HepG2 (cell line): ENCODE results near the gene ATP13A1. TPM values are rescaled to one million over a fixed set of nuclear protein-coding genes. Genes with fewer than 3 reads are reported as not detected.

Experiments used
- ATAC-seq: fragments of 200-7000 bp; cut with Tn5 transposase; 3 replicates; pipeline ENCODE4 v1.9.1; 2020; ENCODE audit warnings: mild to moderate bottlenecking, moderate library complexity
- BruUV-seq: library from RNA; stranded (reverse); fragments of 400-500 nt; replicated peaks from 2 replicates; lab custom pipeline; 2021; lab: Mats Ljungman, UMichigan
- CTCF ChIA-PET: fragments of 300-600 bp; formaldehyde crosslinking; extraction: SDS; loops from one replicate; lab custom pipeline; 2021; ENCODE audit warnings: low total read pairs, inconsistent platforms, low intra/inter-chr PET ratio; lab: Yijun Ruan, JAX
- POLR2A ChIA-PET: fragments of 350-600 bp; sonication (Branson Sonifier 250); formaldehyde crosslinking; loops from one replicate; lab custom pipeline; 2020; ENCODE audit warnings: antibody characterized with exemption, inconsistent platforms; lab: Yijun Ruan, JAX
- DNase-seq: peaks from one replicate; pipeline ENCODE4 v3.0.0-alpha.2; 2015; ENCODE audit warnings: low spot score
- FAIRE-seq: peaks from 3 replicates; lab custom pipeline; 2011; peaks lifted over from hg19 to GRCh38; lab: Jason Lieb, UNC
- H2AFZ ChIP-seq: one replicate; pipeline ENCODE4 v1.6.1; 2011; ENCODE audit warnings: low read length, inconsistent platforms
- H3K27ac ChIP-seq: fragments of 300-600 bp; 3 replicates; pipeline ENCODE4 v1.8.0; 2011; ENCODE audit warnings: mixed run types, mild to moderate bottlenecking, mixed read lengths, low read length, inconsistent platforms; ENCODE audit not compliant: insufficient read depth; ENCODE audit errors: extremely low read length
- H3K27me3 ChIP-seq, 2 experiments: fragments of 200-600 bp in 1 of 2; 2 replicates in 1 of 2; 3 replicates in 1 of 2; pipeline versions ENCODE4 v1.6.0 to v1.8.0; 2011; ENCODE audit warnings: low read length in 2 of 2, mild to moderate bottlenecking in 2 of 2, moderate library complexity in 2 of 2, inconsistent platforms in 1 of 2; ENCODE audit not compliant: insufficient read depth in 2 of 2, control insufficient read depth in 1 of 2
- H3K36me3 ChIP-seq, 2 experiments: fragments of 200-600 bp in 1 of 2; replicated peaks in 1 of 2; 2 replicates in 1 of 2; 3 replicates in 1 of 2; pipeline versions ENCODE4 v1.5.1 to v1.8.0; 2011; ENCODE audit warnings: low read length in 2 of 2, inconsistent platforms in 1 of 2; ENCODE audit not compliant: insufficient read depth in 2 of 2, control insufficient read depth in 1 of 2
- H3K4me1 ChIP-seq: 2 replicates; pipeline ENCODE4 v1.5.1; 2012; ENCODE audit warnings: low read length, inconsistent platforms; ENCODE audit not compliant: insufficient read depth
- H3K4me2 ChIP-seq: 2 replicates; pipeline ENCODE4 v1.6.0; 2011; ENCODE audit warnings: low read depth, low read length, inconsistent platforms
- H3K4me3 ChIP-seq, 3 experiments: fragments of 200-600 bp in 1 of 3; sonication (generic), shearing (Covaris generic) in 1 of 3; replicated peaks in 1 of 3; 2 replicates each; pipeline ENCODE4 v1.5.1; 2011 to 2016; ENCODE audit warnings: low read length in 3 of 3, inconsistent platforms in 2 of 3, low read depth in 2 of 3, mild to moderate bottlenecking in 2 of 3, control low read depth in 1 of 3, mixed read lengths in 1 of 3; ENCODE audit not compliant: insufficient read depth in 1 of 3
- H3K79me2 ChIP-seq: one replicate; pipeline ENCODE4 v1.6.1; 2011; ENCODE audit warnings: low read length, inconsistent platforms; ENCODE audit not compliant: insufficient read depth
- H3K9ac ChIP-seq: 2 replicates; pipeline ENCODE4 v1.6.0; 2011; ENCODE audit warnings: mild to moderate bottlenecking, low read depth, low read length, inconsistent platforms; ENCODE audit not compliant: insufficient read depth
- H3K9me3 ChIP-seq: 2 replicates; pipeline ENCODE4 v1.5.1; 2012; ENCODE audit warnings: mild to moderate bottlenecking, low read length
- H4K20me1 ChIP-seq: 2 replicates; pipeline ENCODE4 v1.6.0; 2011; ENCODE audit warnings: inconsistent platforms, mild to moderate bottlenecking, low read length, moderate library complexity; ENCODE audit not compliant: insufficient read depth
- ATF1 ChIP-seq: IDR thresholded peaks from 2 replicates; pipeline ENCODE4 v1.6.1; 2016; ENCODE audit warnings: mild to moderate bottlenecking, control low read depth
- FOSL2 ChIP-seq: sonication (generic); formaldehyde crosslinking; IDR thresholded peaks from 2 replicates; pipeline ENCODE4 v1.4.0; 2020; ENCODE audit warnings: missing genetic modification reagents
- GPN1 ChIP-seq: sonication (generic); formaldehyde crosslinking; IDR thresholded peaks from 2 replicates; pipeline ENCODE4 v1.5.1; 2020; ENCODE audit warnings: missing genetic modification reagents, borderline replicate concordance
- IRF1 ChIP-seq: sonication (generic); formaldehyde crosslinking; IDR thresholded peaks from 2 replicates; pipeline ENCODE4 v1.4.0; 2020; ENCODE audit warnings: low read depth, mild to moderate bottlenecking, missing genetic modification reagents
- KLF16 ChIP-seq, 2 experiments: sonication (generic) in 1 of 2; formaldehyde crosslinking in 1 of 2; IDR thresholded peaks; 2 replicates each; pipeline versions ENCODE4 v1.6.1 to v1.8.0; 2016 to 2023; ENCODE audit warnings: missing genetic modification reagents in 2 of 2, missing compliant biosample characterization in 1 of 2
- POLR2A ChIP-seq, 2 experiments: IDR thresholded peaks; 2 replicates each; pipeline ENCODE4 v1.6.1; 2011; ENCODE audit warnings: low read depth in 2 of 2, low read length in 2 of 2, mild to moderate bottlenecking in 1 of 2, moderate library complexity in 1 of 2; ENCODE audit not compliant: insufficient read depth in 1 of 2
- RORA ChIP-seq: sonication (generic); formaldehyde crosslinking; IDR thresholded peaks from 2 replicates; pipeline ENCODE4 v1.5.0; 2020; ENCODE audit warnings: mild to moderate bottlenecking, missing genetic modification reagents, moderate library complexity
- ZBTB4 ChIP-seq: sonication (generic); formaldehyde crosslinking; IDR thresholded peaks from 2 replicates; pipeline ENCODE4 v1.4.0; 2020; ENCODE audit warnings: missing genetic modification reagents, mild to moderate bottlenecking, borderline replicate concordance
- ZFP1 ChIP-seq: IDR thresholded peaks from 2 replicates; pipeline ENCODE4 v1.6.1; 2016
- ZIK1 ChIP-seq: sonication (generic); formaldehyde crosslinking; IDR thresholded peaks from 2 replicates; pipeline ENCODE4 v1.5.0; 2020; ENCODE audit warnings: mild to moderate bottlenecking, low read depth, missing genetic modification reagents, borderline replicate concordance
- ZNF326 ChIP-seq: sonication (generic); formaldehyde crosslinking; IDR thresholded peaks from 2 replicates; pipeline ENCODE4 v1.4.0; 2020; ENCODE audit warnings: missing genetic modification reagents, borderline replicate concordance
- ZNF513 ChIP-seq: sonication (generic); formaldehyde crosslinking; conservative IDR thresholded peaks from 2 replicates; pipeline ENCODE4 v1.5.0; 2020; ENCODE audit warnings: missing genetic modification reagents
- ZNF572 ChIP-seq: sonication (generic); formaldehyde crosslinking; IDR thresholded peaks from 2 replicates; pipeline ENCODE4 v1.5.1; 2020; ENCODE audit warnings: mild to moderate bottlenecking, missing genetic modification reagents
- ZNF746 ChIP-seq: sonication (generic); formaldehyde crosslinking; IDR thresholded peaks from 2 replicates; pipeline ENCODE4 v1.8.0; 2022; ENCODE audit warnings: mild to moderate bottlenecking, missing genetic modification reagents
- WGBS: methylation state at CpG from one replicate; pipeline ENCODE4 v1.1.6; 2017; ENCODE audit warnings: low lambda C conversion rate; 5-methylcytosine and 5-hydroxymethylcytosine counted together
- in situ Hi-C: cut with HindIII; loops from 2 replicates; pipeline ENCODE4 v1.10.0; 2017; ENCODE audit warnings: low pct_unique_long_range_greater_than_20kb; ENCODE audit not compliant: extremely low pct_ligation_motif_present
- intact Hi-C: fragments of 100-400 bp; cut with micrococcal nuclease; formaldehyde crosslinking; loops from one replicate; pipeline ENCODE4 v1.10.0; 2022; ENCODE audit not compliant: unreplicated experiment
- polyA plus RNA-seq, 8 experiments: library from polyadenylated mRNA; depleted of rRNA in 3 of 8; stranded (reverse) in 7 of 8; unstranded in 1 of 8; fragments of >200 nt; fragmentation: Illumina TruSeq in 4 of 8; extraction: Trizol in 4 of 8; gene quantifications; 2 replicates each; pipeline versions ENCODE4 v1.2.1 to v1.2.3, GENCODE V29; 2011 to 2016; ENCODE audit warnings: low read depth in 4 of 8, missing spikeins in 1 of 8, mixed read lengths in 1 of 8; ENCODE audit not compliant: insufficient read depth in 1 of 8
- total RNA-seq, 5 experiments: library from RNA; depleted of rRNA; stranded (reverse); fragments of >200 nt; fragmentation: Illumina TruSeq; extraction: Trizol; gene quantifications; 2 replicates each; pipeline ENCODE4 v1.2.3, GENCODE V29; 2016; ENCODE audit warnings: low read depth in 1 of 5

ATP13A1 gene
- total and polyA plus RNA-seq, 2 of the 13 experiments (the other 11 are each of a cell fraction or from before 2014, with no cell fraction given), result 23.2 to 41.7 TPM

GRCh38 chr19:19627621-19628500 is 35.6 kb downstream of the ATP13A1 start, which contains the start of gene LPAR2:
Gene LPAR2 (minus strand): TSS chr19:19628220. CDS start chr19:19627275, 945 bp downstream.
- Histone ChIP-seq H3K9ac (no peak within 1 kb of the TSS), H3K4me2 (no peak within 1 kb of the TSS), H3K79me2 (no peaks in the 10 kb centered on the region), H3K4me3 (no peak within 1 kb of the TSS), H3K27me3 (no peaks in the 10 kb centered on the region), H3K9me3 (no peaks in the 10 kb centered on the region), H3K27ac (no peak within 1 kb of the TSS), H4K20me1 (no peaks in the 10 kb centered on the region), H3K4me1 (no peaks in the 10 kb centered on the region), H2AFZ (no peak within 1 kb of the TSS), H3K36me3 (no peaks in the 10 kb centered on the region)
- in situ Hi-C loops (no loop called here), intact Hi-C loops (no loop called here)
- TF ChIP-seq ZNF513 (no peak), RORA (CRISPR knock-in tag) (no peak), GPN1 (CRISPR knock-in tag) (no peak), ZNF572 (CRISPR knock-in tag) (no peak), FOSL2 (CRISPR knock-in tag) (no peak), ATF1 (no peak), ZFP1 (CRISPR knock-in tag) (no peak), ZNF326 (CRISPR knock-in tag) (no peak), ZBTB4 (CRISPR knock-in tag) (no peak), ZNF746 (CRISPR knock-in tag) (no peak), ZIK1 (CRISPR knock-in tag) (no peak), POLR2A (IDR thresholded peaks at IDR 0.05; ENCODE audit: insufficient read depth in 1 of 2, low read depth in 2 of 2, low read length in 2 of 2) (no peak), IRF1 (CRISPR knock-in tag) (no peak), KLF16 (CRISPR knock-in tag; IDR thresholded peaks at IDR 0.05) (no peak)
- POLR2A ChIA-PET, result no interaction called here
- FAIRE-seq (no peak), ATAC-seq (no peak; the same call in 2 of the 3 replicates), DNase-seq (no peak)
- BruUV-seq, result no TSS peak
- CTCF ChIA-PET, result no interaction called here
- WGBS, result 79% methylated on average over 55 of the region's 87 CpGs
